ENCODE results near the gene PRDM16. TPM values are rescaled to one million over a fixed set of nuclear protein-coding genes. Genes with fewer than 3 reads are reported as not detected.

The PRDM16 gene
- total and polyA plus RNA-seq, 4 donors = 0.05 to 0.67 (median 0.19) TPM

DNA sequence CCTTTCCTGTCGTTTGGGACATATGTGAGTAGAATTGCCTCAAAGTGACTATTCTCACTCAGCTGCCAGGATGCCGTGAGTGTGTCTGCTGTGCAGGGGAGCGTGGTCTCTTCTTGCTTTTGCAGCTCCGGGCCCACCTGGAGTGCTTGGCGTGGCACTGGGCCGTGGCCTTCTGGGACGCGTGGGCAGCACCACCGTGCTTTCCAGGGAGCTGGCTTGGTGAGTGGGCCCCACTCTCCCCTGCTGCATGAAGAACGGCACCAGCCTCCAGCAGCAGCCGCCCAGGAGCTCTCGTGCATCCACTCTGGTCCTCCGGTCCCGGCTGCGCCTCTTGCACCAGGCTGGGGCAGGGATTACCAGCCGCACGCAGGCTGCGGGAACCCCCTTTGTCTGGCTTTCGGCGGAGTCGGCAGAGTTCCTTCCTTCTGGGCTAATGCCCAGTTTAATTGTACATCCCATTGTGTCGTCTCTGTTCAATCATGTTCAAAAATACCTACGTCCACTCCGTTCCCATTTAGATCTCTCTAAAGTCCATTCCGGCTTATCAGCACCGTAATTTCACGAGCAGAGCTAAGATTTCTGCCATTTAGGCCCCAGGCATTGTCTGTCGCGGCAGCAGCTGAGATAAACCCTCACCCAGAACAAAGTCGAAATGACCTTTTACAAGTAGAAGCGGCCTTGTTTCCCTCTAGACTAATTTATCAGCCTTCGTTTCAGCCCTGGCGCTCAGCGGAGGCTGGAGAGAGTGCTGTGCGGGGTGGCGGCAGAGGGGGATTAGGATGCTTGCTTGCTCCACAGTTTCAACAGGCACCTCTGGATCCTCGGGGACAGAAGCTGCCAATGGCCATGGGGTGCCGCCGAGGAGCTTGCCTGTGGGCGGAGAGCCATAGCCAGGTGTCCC is 129.6 kb downstream of the PRDM16 start:
- Histone ChIP-seq H3K4me1 (ENCODE audit: control insufficient read depth in 4 of 4, insufficient read depth in 4 of 4, low read length in 3 of 4) (no peaks in the 10 kb centered on the region), H3K9ac (ENCODE audit: low read depth in 1 of 2, low read length in 2 of 2) (no peak overlapping the region), H3K36me3 (ENCODE audit: control insufficient read depth in 4 of 4, insufficient read depth in 3 of 4, low read depth in 1 of 4, low read length in 3 of 4) (no peaks in the 10 kb centered on the region), H3K27me3 (ENCODE audit: control insufficient read depth in 4 of 4, insufficient read depth in 4 of 4, low read length in 3 of 4) (no peaks in the 10 kb centered on the region), H3K9me3 (ENCODE audit: control insufficient read depth in 4 of 4, low read length in 3 of 4) (no peaks in the 10 kb centered on the region), H3K4me3 (ENCODE audit: low read depth in 1 of 3, low read length in 3 of 3) (no peak overlapping the region), H3K27ac (ENCODE audit: low read depth in 1 of 2, low read length in 2 of 2) (no peak overlapping the region)
- no peak for DNase-seq (ENCODE audit: low spot score)
- WGBS = 89% methylated on average over 40 of the region's 40 CpGs
- TF ChIP-seq YY1 (IDR thresholded peaks at IDR 0.05) (no peak), FOXA2 (IDR thresholded peaks at IDR 0.05) (no peak), RAD21 (IDR thresholded peaks at IDR 0.05) (no peak), FOXA1 (IDR thresholded peaks at IDR 0.05) (no peak), SP1 (IDR thresholded peaks at IDR 0.05) (no peak), GABPA (IDR thresholded peaks at IDR 0.05 in 1 of 2, conservative IDR thresholded peaks at IDR 0.05 in 1 of 2) (no peak)
- TF ChIP-seq, protein P1, sequence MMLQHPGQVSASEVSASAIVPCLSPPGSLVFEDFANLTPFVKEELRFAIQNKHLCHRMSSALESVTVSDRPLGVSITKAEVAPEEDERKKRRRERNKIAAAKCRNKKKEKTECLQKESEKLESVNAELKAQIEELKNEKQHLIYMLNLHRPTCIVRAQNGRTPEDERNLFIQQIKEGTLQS (IDR thresholded peaks at IDR 0.05) = no peak
- TF ChIP-seq, protein P2, sequence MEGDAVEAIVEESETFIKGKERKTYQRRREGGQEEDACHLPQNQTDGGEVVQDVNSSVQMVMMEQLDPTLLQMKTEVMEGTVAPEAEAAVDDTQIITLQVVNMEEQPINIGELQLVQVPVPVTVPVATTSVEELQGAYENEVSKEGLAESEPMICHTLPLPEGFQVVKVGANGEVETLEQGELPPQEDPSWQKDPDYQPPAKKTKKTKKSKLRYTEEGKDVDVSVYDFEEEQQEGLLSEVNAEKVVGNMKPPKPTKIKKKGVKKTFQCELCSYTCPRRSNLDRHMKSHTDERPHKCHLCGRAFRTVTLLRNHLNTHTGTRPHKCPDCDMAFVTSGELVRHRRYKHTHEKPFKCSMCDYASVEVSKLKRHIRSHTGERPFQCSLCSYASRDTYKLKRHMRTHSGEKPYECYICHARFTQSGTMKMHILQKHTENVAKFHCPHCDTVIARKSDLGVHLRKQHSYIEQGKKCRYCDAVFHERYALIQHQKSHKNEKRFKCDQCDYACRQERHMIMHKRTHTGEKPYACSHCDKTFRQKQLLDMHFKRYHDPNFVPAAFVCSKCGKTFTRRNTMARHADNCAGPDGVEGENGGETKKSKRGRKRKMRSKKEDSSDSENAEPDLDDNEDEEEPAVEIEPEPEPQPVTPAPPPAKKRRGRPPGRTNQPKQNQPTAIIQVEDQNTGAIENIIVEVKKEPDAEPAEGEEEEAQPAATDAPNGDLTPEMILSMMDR (IDR thresholded peaks at IDR 0.05; ENCODE audit: low read depth, low read length, missing input control) = no peak
- TF ChIP-seq, protein P3, sequence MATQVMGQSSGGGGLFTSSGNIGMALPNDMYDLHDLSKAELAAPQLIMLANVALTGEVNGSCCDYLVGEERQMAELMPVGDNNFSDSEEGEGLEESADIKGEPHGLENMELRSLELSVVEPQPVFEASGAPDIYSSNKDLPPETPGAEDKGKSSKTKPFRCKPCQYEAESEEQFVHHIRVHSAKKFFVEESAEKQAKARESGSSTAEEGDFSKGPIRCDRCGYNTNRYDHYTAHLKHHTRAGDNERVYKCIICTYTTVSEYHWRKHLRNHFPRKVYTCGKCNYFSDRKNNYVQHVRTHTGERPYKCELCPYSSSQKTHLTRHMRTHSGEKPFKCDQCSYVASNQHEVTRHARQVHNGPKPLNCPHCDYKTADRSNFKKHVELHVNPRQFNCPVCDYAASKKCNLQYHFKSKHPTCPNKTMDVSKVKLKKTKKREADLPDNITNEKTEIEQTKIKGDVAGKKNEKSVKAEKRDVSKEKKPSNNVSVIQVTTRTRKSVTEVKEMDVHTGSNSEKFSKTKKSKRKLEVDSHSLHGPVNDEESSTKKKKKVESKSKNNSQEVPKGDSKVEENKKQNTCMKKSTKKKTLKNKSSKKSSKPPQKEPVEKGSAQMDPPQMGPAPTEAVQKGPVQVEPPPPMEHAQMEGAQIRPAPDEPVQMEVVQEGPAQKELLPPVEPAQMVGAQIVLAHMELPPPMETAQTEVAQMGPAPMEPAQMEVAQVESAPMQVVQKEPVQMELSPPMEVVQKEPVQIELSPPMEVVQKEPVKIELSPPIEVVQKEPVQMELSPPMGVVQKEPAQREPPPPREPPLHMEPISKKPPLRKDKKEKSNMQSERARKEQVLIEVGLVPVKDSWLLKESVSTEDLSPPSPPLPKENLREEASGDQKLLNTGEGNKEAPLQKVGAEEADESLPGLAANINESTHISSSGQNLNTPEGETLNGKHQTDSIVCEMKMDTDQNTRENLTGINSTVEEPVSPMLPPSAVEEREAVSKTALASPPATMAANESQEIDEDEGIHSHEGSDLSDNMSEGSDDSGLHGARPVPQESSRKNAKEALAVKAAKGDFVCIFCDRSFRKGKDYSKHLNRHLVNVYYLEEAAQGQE (IDR thresholded peaks at IDR 0.05) = no peak

GRCh38 chr1:3204725-3205124 is 135.7 kb downstream of the PRDM16 start:
- TF ChIP-seq, protein P4, sequence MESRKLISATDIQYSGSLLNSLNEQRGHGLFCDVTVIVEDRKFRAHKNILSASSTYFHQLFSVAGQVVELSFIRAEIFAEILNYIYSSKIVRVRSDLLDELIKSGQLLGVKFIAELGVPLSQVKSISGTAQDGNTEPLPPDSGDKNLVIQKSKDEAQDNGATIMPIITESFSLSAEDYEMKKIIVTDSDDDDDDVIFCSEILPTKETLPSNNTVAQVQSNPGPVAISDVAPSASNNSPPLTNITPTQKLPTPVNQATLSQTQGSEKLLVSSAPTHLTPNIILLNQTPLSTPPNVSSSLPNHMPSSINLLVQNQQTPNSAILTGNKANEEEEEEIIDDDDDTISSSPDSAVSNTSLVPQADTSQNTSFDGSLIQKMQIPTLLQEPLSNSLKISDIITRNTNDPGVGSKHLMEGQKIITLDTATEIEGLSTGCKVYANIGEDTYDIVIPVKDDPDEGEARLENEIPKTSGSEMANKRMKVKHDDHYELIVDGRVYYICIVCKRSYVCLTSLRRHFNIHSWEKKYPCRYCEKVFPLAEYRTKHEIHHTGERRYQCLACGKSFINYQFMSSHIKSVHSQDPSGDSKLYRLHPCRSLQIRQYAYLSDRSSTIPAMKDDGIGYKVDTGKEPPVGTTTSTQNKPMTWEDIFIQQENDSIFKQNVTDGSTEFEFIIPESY (IDR thresholded peaks at IDR 0.05) = no peak
- TF ChIP-seq RXRA (IDR thresholded peaks at IDR 0.05) (no peak), SP1 (IDR thresholded peaks at IDR 0.05) (no peak), YY1 (IDR thresholded peaks at IDR 0.05) (no peak), NR2F2 (IDR thresholded peaks at IDR 0.05) (no peak), HNF4G (IDR thresholded peaks at IDR 0.05) (no peak)
- TF ChIP-seq, protein P3 (IDR thresholded peaks at IDR 0.05) = no peak
- no peak overlapping the region for H3K27ac ChIP-seq (ENCODE audit: low read depth in 1 of 2, low read length in 2 of 2)
- H3K9ac ChIP-seq (ENCODE audit: low read depth in 1 of 2, low read length in 2 of 2) = no peak overlapping the region
- H3K4me1 ChIP-seq (ENCODE audit: control insufficient read depth in 4 of 4, insufficient read depth in 4 of 4, low read length in 3 of 4) = no peaks in the 10 kb centered on the region
- no peak overlapping the region for H3K4me3 ChIP-seq (ENCODE audit: low read depth in 1 of 3, low read length in 3 of 3)
- no peaks in the 10 kb centered on the region for H3K9me3 ChIP-seq (ENCODE audit: control insufficient read depth in 4 of 4, low read length in 3 of 4)
- no peak for DNase-seq (ENCODE audit: low spot score)
- 66% methylated on average over 20 of the region's 20 CpGs for WGBS
- H3K36me3 ChIP-seq (ENCODE audit: control insufficient read depth in 4 of 4, insufficient read depth in 3 of 4, low read depth in 1 of 4, low read length in 3 of 4) = no peaks in the 10 kb centered on the region
- no peaks in the 10 kb centered on the region for H3K27me3 ChIP-seq (ENCODE audit: control insufficient read depth in 4 of 4, insufficient read depth in 4 of 4, low read length in 3 of 4)
